HG02870 (cell line): ENCODE measurements around the gene EEFSEC.

Source experiments
- ATAC-seq: cut with Tn5 transposase; IDR thresholded peaks from one replicate; pipeline ENCODE4 v1.9.1; 2021; ENCODE audit warnings: mild to moderate bottlenecking, moderate library complexity; ENCODE audit not compliant: unreplicated experiment

EEFSEC gene

DNA sequence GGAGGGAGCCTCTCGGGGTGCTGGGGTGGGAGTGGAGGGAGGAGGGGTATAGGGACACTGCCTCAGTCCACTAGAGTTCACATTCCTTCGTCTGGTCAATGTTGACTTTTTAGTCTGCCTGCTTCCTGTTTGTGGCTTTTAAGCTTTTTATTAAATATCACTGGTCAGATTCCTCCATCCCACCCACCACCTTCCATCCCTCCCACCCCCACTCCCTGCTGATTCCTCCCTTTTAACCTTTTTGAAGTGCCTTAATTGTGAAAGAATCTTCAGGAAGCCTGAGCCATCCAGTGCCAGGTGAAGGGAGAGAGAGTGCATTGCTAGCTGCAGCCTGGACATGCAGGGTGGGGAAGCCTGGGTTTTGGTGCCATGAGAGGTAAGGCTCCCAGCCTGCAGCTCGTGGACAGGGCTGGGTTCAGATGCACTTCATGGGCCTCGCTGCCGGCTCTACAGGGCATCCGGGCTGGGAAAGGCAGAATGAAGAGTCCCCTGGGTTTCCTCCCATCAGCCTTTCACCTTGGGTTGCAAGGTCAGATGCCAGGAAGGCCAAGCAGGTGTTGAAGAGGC lies 207.5 kb downstream of the EEFSEC start:
- no peak for ATAC-seq

DNA sequence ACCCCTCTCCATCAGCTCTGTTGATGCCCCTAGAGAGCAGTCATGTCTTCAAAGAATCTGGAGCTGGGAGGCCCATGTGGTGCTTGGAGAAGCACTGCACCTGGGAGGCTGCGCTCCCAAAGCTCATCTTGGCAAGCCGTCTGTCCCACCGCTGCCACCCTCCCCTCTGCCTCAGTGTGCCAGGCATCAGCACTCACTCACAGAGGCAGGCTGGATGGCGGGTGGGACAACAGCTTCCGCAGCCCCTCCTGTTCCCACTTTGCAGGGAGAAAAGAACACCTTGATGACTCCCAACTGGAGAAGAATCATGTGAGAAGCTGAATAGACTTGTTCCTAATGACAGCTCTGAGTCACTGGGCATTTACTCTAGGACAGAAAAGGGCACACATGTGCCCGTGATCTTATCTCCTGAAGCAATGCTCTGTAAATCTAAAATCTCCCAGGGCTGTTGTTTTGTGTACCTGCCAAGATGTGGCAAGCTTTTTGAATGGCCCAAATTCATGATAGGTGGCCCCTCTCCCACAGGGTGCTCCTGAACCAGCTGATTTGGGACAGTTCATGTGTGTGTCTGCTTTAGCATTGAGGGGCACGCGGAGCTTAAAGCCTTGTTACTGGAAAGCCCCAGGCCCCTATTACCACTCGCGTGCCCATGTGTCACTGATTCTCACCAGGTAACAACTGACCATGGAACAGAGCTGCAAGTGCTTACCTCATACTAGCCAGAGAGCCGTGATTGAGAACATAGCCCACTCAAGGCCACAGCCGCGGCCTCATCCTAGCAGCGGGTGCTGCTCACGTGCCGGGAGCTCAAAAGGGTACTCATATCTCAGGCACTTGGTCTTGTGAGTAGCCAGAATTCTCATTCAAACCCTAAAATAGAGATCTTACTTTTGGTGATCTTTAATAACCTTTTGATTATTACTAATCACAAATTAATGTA lies 209.0 kb downstream of the EEFSEC start:
- ATAC-seq: no peak

- ATAC-seq: no peak
Measured at GRCh38 chr3:128364291-128364690, 211.0 kb downstream of the EEFSEC start.

DNA sequence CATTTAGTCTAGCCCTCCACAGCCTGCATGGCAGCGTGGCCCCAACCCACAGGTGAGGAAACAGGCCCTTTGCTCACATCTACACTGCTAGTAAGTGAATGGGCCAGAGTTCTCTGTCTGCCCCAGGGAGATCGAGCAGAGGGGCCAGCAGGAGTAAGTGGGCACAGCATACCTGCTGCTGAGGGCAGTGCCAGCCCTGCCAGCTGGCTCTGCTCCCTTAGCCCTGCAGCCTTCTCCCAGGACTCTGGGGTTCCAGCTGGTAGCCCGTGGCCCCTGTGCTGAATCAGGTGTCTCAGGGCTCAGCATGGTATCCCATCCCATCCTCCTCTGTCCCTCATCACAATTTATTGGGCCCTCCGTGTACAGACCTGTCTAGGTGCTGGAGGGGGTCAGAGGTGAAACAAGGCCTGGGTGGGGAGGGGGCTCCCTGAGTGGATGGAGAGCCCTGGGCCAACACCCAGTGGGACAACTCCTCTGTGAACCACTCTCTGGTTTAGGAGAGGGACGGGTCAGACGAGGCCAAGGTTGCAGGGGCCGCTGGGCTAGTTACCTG lies 211.6 kb downstream of the EEFSEC start:
- ATAC-seq: no peak

- ATAC-seq: no peak
Measured at GRCh38 chr3:128366136-128366535, 212.9 kb downstream of the EEFSEC start.

DNA sequence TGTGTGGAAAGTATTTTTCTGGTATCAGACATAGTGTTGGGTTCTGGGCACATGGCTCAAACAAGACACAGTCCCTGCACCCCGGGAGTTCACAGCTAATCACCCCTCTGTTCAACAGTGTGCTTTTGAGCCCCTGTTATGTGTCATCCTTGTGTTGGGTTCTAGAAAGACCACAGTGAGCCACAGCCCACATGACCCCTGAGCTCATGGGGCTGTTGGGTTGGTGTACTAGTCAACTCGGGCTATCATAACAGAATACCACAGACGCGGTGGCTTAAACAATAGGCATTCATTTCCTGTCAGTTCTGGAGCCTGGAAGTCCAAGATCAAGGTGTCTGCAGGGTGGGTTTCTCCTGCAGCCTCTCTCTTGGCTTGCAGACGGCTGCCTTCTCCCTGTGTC lies 213.4 kb downstream of the EEFSEC start:
- ATAC-seq: no peak

- ATAC-seq: no peak
Measured at GRCh38 chr3:128367221-128367620, 213.9 kb downstream of the EEFSEC start.

GRCh38 chr3:128367761-128368160 lies 214.5 kb downstream of the EEFSEC start:
- ATAC-seq: no peak

- no peak for ATAC-seq
Measured at GRCh38 chr3:128368626-128369025, 215.3 kb downstream of the EEFSEC start.

- ATAC-seq: no peak
Measured at GRCh38 chr3:128369121-128369703, 215.9 kb downstream of the EEFSEC start.

GRCh38 chr3:128369881-128370642 lies 216.8 kb downstream of the EEFSEC start:
- ATAC-seq: no peak

GRCh38 chr3:128372281-128372680 lies 219.0 kb downstream of the EEFSEC start:
- ATAC-seq: no peak

DNA sequence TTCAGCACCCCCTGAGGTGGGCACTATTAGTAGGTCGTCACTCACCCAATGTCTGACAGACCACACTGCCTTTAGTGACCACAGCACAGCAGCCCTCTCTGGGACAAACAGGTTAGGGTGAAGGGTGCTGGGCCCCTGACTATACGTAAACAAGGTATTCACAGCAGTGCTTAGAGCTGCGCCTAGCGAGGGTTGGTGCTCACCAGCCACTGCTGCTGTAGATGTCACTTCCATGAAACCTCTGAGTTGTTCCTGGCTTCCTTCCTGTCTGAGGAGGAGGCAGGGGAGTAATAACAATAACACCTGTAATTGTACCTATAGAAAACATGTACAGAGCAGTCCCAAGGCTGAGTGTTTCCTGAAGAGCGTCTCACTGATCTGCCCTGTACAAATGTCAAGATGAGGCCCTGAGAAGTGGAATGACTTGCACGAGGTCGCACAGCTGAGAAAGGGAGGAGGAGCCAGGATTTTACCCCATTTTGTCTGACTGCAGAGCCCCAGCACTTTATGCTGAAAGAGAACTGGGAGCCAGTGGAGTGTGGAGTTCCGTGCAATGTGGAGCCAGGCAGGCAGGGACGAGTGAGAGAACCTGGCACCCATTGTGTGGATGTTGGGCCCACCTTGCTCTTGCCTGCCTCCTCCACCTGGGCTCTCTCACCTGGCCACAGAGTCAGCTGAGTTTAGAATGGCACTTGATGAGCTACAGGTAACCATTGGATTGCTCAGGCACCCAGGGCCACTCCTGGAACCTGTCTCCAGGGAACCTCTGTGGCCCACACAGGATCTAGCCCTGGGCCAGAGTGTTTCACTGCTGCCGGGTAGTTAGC lies 219.6 kb downstream of the EEFSEC start:
- no peak for ATAC-seq

- ATAC-seq: no peak
Measured at GRCh38 chr3:128374746-128375445, 221.6 kb downstream of the EEFSEC start.

- ATAC-seq: no peak
Measured at GRCh38 chr3:128376516-128376915, 223.2 kb downstream of the EEFSEC start.

- ATAC-seq: no peak
Measured at GRCh38 chr3:128378631-128379347, 225.5 kb downstream of the EEFSEC start.

GRCh38 chr3:128379367-128380160 lies 226.3 kb downstream of the EEFSEC start:
- no peak for ATAC-seq

GRCh38 chr3:128380295-128380694 lies 227.0 kb downstream of the EEFSEC start:
- ATAC-seq: no peak
